Esophagus squamous epithelium (tissue), 5 donors: ENCODE measurements around the gene E4F1. TPM values are rescaled to one million over a fixed set of nuclear protein-coding genes. Genes with fewer than 3 reads are reported as not detected.

Source experiments
- DNase-seq: peaks from one replicate; lab custom pipeline; 2025; lab: John Stamatoyannopoulos, UW
- H3K27ac ChIP-seq, 4 donors: fragments of 200-600 bp; sonication (generic); one replicate each; pipeline ENCODE4 v1.5.1; 2016 to 2019; ENCODE audit warnings: mild to moderate bottlenecking in 1 of 4
- H3K27me3 ChIP-seq, 4 donors: fragments of 200-600 bp; sonication (generic); 1 replicate in 3 of 4; 2 replicates in 1 of 4; pipeline versions ENCODE4 v1.5.1 to v1.6.0; 2017 to 2021; ENCODE audit warnings: antibody characterized with exemption in 1 of 4
- H3K36me3 ChIP-seq, 3 donors: fragments of 200-600 bp; sonication (generic); one replicate each; pipeline ENCODE4 v1.5.1; 2016 to 2019
- H3K4me1 ChIP-seq, 3 donors: fragments of 200-600 bp; sonication (generic); one replicate each; pipeline ENCODE4 v1.5.1; 2017 to 2019
- H3K4me3 ChIP-seq, 4 donors: fragments of 200-600 bp; sonication (generic); 1 replicate in 3 of 4; 2 replicates in 1 of 4; pipeline ENCODE4 v1.5.1; 2016 to 2019; ENCODE audit warnings: mild to moderate bottlenecking in 2 of 4, moderate library complexity in 1 of 4
- H3K9me3 ChIP-seq, 3 donors: fragments of 200-600 bp; sonication (generic); one replicate each; pipeline ENCODE4 v1.5.1; 2016 to 2019
- CTCF ChIP-seq, 6 experiments: fragments of 450-650 bp in 4 of 6; fragments of 200-600 bp in 2 of 6; sonication (generic) in 2 of 6; IDR thresholded peaks; one replicate each; pipeline ENCODE4 v1.5.1; 2016 to 2019; ENCODE audit warnings: antibody characterized with exemption in 6 of 6, mild to moderate bottlenecking in 4 of 6, moderate library complexity in 4 of 6
- POLR2A ChIP-seq, 4 donors: fragments of 450-650 bp; IDR thresholded peaks; one replicate each; pipeline ENCODE4 v1.6.1; 2017; ENCODE audit warnings: antibody characterized with exemption in 4 of 4, mild to moderate bottlenecking in 4 of 4, moderate library complexity in 3 of 4
- WGBS, 2 donors: methylation state at CpG; one replicate each; pipeline ENCODE4 v1.1.5; 2018; 5-methylcytosine and 5-hydroxymethylcytosine counted together
- intact Hi-C: fragments of 100-400 bp; cut with DNase I; formaldehyde crosslinking; loops from one replicate; pipeline ENCODE4 v1.15.0; 2022
- total RNA-seq, 4 donors: library from RNA; depleted of rRNA; stranded (reverse); fragments of >200 nt; gene quantifications; one replicate each; pipeline ENCODE4 v1.1.0, GENCODE V29; 2016
- donor health status: DM: yes; HTN: yes; CAD: no.

The E4F1 gene
- total RNA-seq, 4 donors from 2014 or later, result 16.8 to 25.6 (median 19.2) TPM

GRCh38 chr16:2176047-2176446, 47.3 kb upstream of the E4F1 start:
- WGBS, 2 donors, result no CpG with 5 or more reads among the region's 23 CpGs
- Histone ChIP-seq H3K4me3 (no peak overlapping the region), H3K9me3 (no peaks in the 10 kb centered on the region), H3K4me1 (peaks cover 0 to 53% (median 15%) of the 10 kb centered on the region in 3 donors), H3K36me3 (peaks cover 34 to 75% (median 43%) of the 10 kb centered on the region in 3 donors), H3K27ac (peak overlapping the region in 1 of 4 donors; percentile 13), H3K27me3 (no peaks in the 10 kb centered on the region)
- TF ChIP-seq POLR2A (IDR thresholded peaks at IDR 0.05), result no peak
- TF ChIP-seq CTCF (IDR thresholded peaks at IDR 0.05), result no peak
- no peak for DNase-seq
- intact Hi-C loops, result no loop called here

- no peak for DNase-seq
- intact Hi-C loops, result no loop called here
- Histone ChIP-seq H3K4me3 (no peak overlapping the region), H3K27me3 (no peaks in the 10 kb centered on the region), H3K9me3 (no peaks in the 10 kb centered on the region), H3K4me1 (peaks cover 0 to 47% (median 15%) of the 10 kb centered on the region in 3 donors), H3K27ac (no peak overlapping the region), H3K36me3 (peaks cover 34 to 65% (median 41%) of the 10 kb centered on the region in 3 donors)
- WGBS, 2 donors, result 81 to 100% methylated on average over 1 to 8 of the region's 18 CpGs
- TF ChIP-seq POLR2A (IDR thresholded peaks at IDR 0.05), result no peak
- no peak for TF ChIP-seq CTCF (IDR thresholded peaks at IDR 0.05)
Observed at GRCh38 chr16:2177101-2177500, 46.3 kb upstream of the E4F1 start.

GRCh38 chr16:2177561-2177960, 45.8 kb upstream of the E4F1 start:
- DNase-seq, result no peak
- peaks cover 0 to 47% (median 15%) of the 10 kb centered on the region in 3 donors for H3K4me1 ChIP-seq
- H3K27ac ChIP-seq, result no peak overlapping the region
- no peak overlapping the region for H3K4me3 ChIP-seq
- no peaks in the 10 kb centered on the region for H3K27me3 ChIP-seq
- H3K36me3 ChIP-seq, result peaks cover 34 to 60% (median 36%) of the 10 kb centered on the region in 3 donors
- intact Hi-C loops, result no loop called here
- TF ChIP-seq POLR2A (IDR thresholded peaks at IDR 0.05), result no peak
- H3K9me3 ChIP-seq, result no peaks in the 10 kb centered on the region
- WGBS, 2 donors, result 94 to 96% methylated on average over 7 to 8 of the region's 20 CpGs

GRCh38 chr16:2178321-2179106, 44.9 kb upstream of the E4F1 start:
- Histone ChIP-seq H3K36me3 (peaks cover 26 to 50% (median 27%) of the 10 kb centered on the region in 3 donors), H3K4me1 (peaks cover 0 to 44% (median 15%) of the 10 kb centered on the region in 3 donors), H3K27ac (no peak overlapping the region), H3K27me3 (no peaks in the 10 kb centered on the region), H3K9me3 (no peaks in the 10 kb centered on the region), H3K4me3 (no peak overlapping the region)
- intact Hi-C loops, result no loop called here
- 20 to 60% methylated on average over 1 of the region's 106 CpGs for WGBS, 2 donors
- TF ChIP-seq CTCF (IDR thresholded peaks at IDR 0.05), result no peak
- TF ChIP-seq POLR2A (IDR thresholded peaks at IDR 0.05), result no peak
- DNase-seq, result no peak

- intact Hi-C loops, result no loop called here
- WGBS, 2 donors, result 63% methylated on average over 27 of the region's 50 CpGs; no CpG with 5 or more reads in 1 of the 2 donors
- no peaks in the 10 kb centered on the region for H3K9me3 ChIP-seq
- peaks cover 21 to 45% (median 23%) of the 10 kb centered on the region in 3 donors for H3K36me3 ChIP-seq
- peak overlapping the region in 1 of 4 donors; percentile 21 for H3K27ac ChIP-seq
- H3K27me3 ChIP-seq, result no peaks in the 10 kb centered on the region
- DNase-seq, result no peak
- peak overlapping the region in 1 of 4 donors; percentile 27 for H3K4me3 ChIP-seq
- TF ChIP-seq CTCF (IDR thresholded peaks at IDR 0.05) (no peak), POLR2A (IDR thresholded peaks at IDR 0.05) (no peak)
- peaks cover 0 to 38% (median 15%) of the 10 kb centered on the region in 3 donors for H3K4me1 ChIP-seq
Observed at GRCh38 chr16:2179107-2179501, 44.3 kb upstream of the E4F1 start.
